K562 (cell line): ENCODE data around the gene HMGN2. TPM values are rescaled to one million over a fixed set of nuclear protein-coding genes. Genes with fewer than 3 reads are reported as not detected.
A peak's percentile ranks its signal among the peaks of the same experiment; 100 is the strongest.

Source experiments
- ATAC-seq: fragments of 200-7000 bp; cut with Tn5 transposase; 3 replicates; pipeline ENCODE4 v1.9.1; 2020; ENCODE audit warnings: moderate library complexity
- BruUV-seq: library from RNA; stranded (reverse); fragments of 400-500 nt; replicated peaks from 2 replicates; lab custom pipeline; 2021; lab: Mats Ljungman, UMichigan
- CTCF ChIA-PET: fragments of 300-600 bp; formaldehyde crosslinking; extraction: SDS; loops from one replicate; lab custom pipeline; 2021; ENCODE audit warnings: low intra/inter-chr PET ratio; lab: Yijun Ruan, JAX
- POLR2A ChIA-PET: fragments of 300-600, 350-650 bp; sonication (Branson Sonifier 250); formaldehyde crosslinking; extraction: SDS; loops from one replicate; lab custom pipeline; 2021; ENCODE audit warnings: antibody characterized with exemption, inconsistent platforms; lab: Yijun Ruan, JAX
- DNase-seq, 4 experiments: peaks; one replicate each; pipeline versions ENCODE4 v3.0.0 to v3.0.0-alpha.2; 2011 to 2018; ENCODE audit warnings: low spot score in 3 of 4, mixed read lengths in 3 of 4; ENCODE audit errors: extremely low read depth in 1 of 4
- FAIRE-seq: peaks from 2 replicates; lab custom pipeline; 2011; peaks lifted over from hg19 to GRCh38; lab: Jason Lieb, UNC
- H2AFZ ChIP-seq: 2 replicates; pipeline ENCODE4 v1.6.0; 2011; ENCODE audit warnings: low read depth, low read length, control low read depth, inconsistent platforms
- H3K27ac ChIP-seq: fragments of 200-600 bp; 3 replicates; pipeline ENCODE4 v1.8.0; 2011; ENCODE audit warnings: low read depth, mild to moderate bottlenecking, control low read depth, inconsistent platforms, low read length, moderate library complexity, mixed read lengths; ENCODE audit errors: extremely low read depth
- H3K27me3 ChIP-seq, 2 experiments: fragments of 300-600 bp in 1 of 2; 2 replicates in 1 of 2; 3 replicates in 1 of 2; pipeline versions ENCODE4 v1.6.0 to v1.8.0; 2011; ENCODE audit warnings: inconsistent platforms in 2 of 2, low read length in 2 of 2, mild to moderate bottlenecking in 1 of 2, mixed read lengths in 1 of 2, moderate library complexity in 1 of 2; ENCODE audit not compliant: control insufficient read depth in 2 of 2, insufficient read depth in 2 of 2
- H3K36me3 ChIP-seq: fragments of 300-600 bp; 3 replicates; pipeline ENCODE4 v1.8.0; 2011; ENCODE audit warnings: mild to moderate bottlenecking, low read length, inconsistent platforms; ENCODE audit not compliant: control insufficient read depth, insufficient read depth
- H3K4me1 ChIP-seq, 2 experiments: fragments of 200-600 bp in 1 of 2; replicated peaks in 1 of 2; 2 replicates in 1 of 2; 3 replicates in 1 of 2; pipeline versions ENCODE4 v1.5.1 to v1.8.0; 2011; ENCODE audit warnings: inconsistent platforms in 2 of 2, low read length in 2 of 2, mild to moderate bottlenecking in 1 of 2, mixed read lengths in 1 of 2, moderate library complexity in 1 of 2; ENCODE audit not compliant: control insufficient read depth in 2 of 2, insufficient read depth in 2 of 2
- H3K4me2 ChIP-seq: 2 replicates; pipeline ENCODE4 v1.6.1; 2011; ENCODE audit warnings: low read length, control low read depth, inconsistent platforms, mixed read lengths; ENCODE audit not compliant: insufficient read depth
- H3K4me3 ChIP-seq: fragments of 200-600 bp; sonication (generic), shearing (Covaris generic); 2 replicates; pipeline ENCODE4 v1.5.1; 2016; ENCODE audit warnings: control low read depth, inconsistent platforms
- H3K79me2 ChIP-seq: fragments of 200-600 bp; 3 replicates; pipeline ENCODE4 v1.8.0; 2011; ENCODE audit warnings: low read length, inconsistent platforms; ENCODE audit not compliant: control insufficient read depth, insufficient read depth
- H3K9ac ChIP-seq, 2 experiments: 2 replicates each; pipeline versions ENCODE4 v1.6.0 to v1.6.1; 2011; ENCODE audit warnings: low read depth in 2 of 2, low read length in 2 of 2, control low read depth in 1 of 2, inconsistent platforms in 1 of 2, mild to moderate bottlenecking in 1 of 2, mixed read lengths in 1 of 2; ENCODE audit not compliant: insufficient read depth in 1 of 2
- H3K9me1 ChIP-seq: one replicate; pipeline ENCODE4 v1.6.0; 2011; ENCODE audit warnings: inconsistent platforms, mild to moderate bottlenecking, low read length, moderate library complexity; ENCODE audit not compliant: control insufficient read depth, insufficient read depth
- H3K9me3 ChIP-seq: replicated peaks from 2 replicates; pipeline ENCODE4 v1.5.1; 2011; ENCODE audit warnings: low read depth, low read length, inconsistent platforms; ENCODE audit not compliant: control insufficient read depth, insufficient read depth
- H4K20me1 ChIP-seq: replicated peaks from 2 replicates; pipeline ENCODE4 v1.6.1; 2011; ENCODE audit warnings: low read length, inconsistent platforms, mixed read lengths; ENCODE audit not compliant: control insufficient read depth, insufficient read depth
- FOS ChIP-seq: IDR thresholded peaks from 3 replicates; pipeline ENCODE4 v1.6.1; 2011; ENCODE audit not compliant: insufficient read length; ENCODE audit errors: extremely low read depth
- FUS ChIP-seq: fragments of 200-400 bp; formaldehyde crosslinking; optimal IDR thresholded peaks from 2 replicates; pipeline ENCODE3; 2017; ENCODE audit warnings: low read depth, low read length
- KDM4B ChIP-seq, 2 experiments: fragments of 450-650 bp in 1 of 2; sonication (generic) in 1 of 2; IDR thresholded peaks; 2 replicates each; pipeline ENCODE4 v1.6.1; 2016 to 2017; ENCODE audit warnings: borderline replicate concordance in 2 of 2, antibody characterized with exemption in 1 of 2, low read depth in 1 of 2, mild to moderate bottlenecking in 1 of 2
- NBN ChIP-seq: fragments of 450-650 bp; IDR thresholded peaks from 2 replicates; pipeline ENCODE4 v1.6.1; 2016; ENCODE audit warnings: low read depth, mild to moderate bottlenecking
- NFIC ChIP-seq: fragments of 450-650 bp; IDR thresholded peaks from 2 replicates; pipeline ENCODE4 v1.6.1; 2017; ENCODE audit warnings: mild to moderate bottlenecking, inconsistent platforms
- NR2C2 ChIP-seq, 2 experiments: fragments of 200-800 bp in 1 of 2; sonication (Bioruptor generic) in 1 of 2; sonication (generic) in 1 of 2; formaldehyde crosslinking in 1 of 2; IDR thresholded peaks; 2 replicates each; pipeline versions ENCODE4 v1.6.1 to v1.8.0; 2016 to 2022; ENCODE audit warnings: mild to moderate bottlenecking in 1 of 2, missing compliant biosample characterization in 1 of 2, missing genetic modification characterization in 1 of 2, missing genetic modification reagents in 1 of 2
- SIN3A ChIP-seq, 2 experiments: fragments of 150-350 bp in 1 of 2; IDR thresholded peaks; 2 replicates each; pipeline ENCODE4 v1.6.1; 2011 to 2016; ENCODE audit warnings: borderline replicate concordance in 2 of 2, low read depth in 2 of 2, low read length in 2 of 2, mild to moderate bottlenecking in 2 of 2, moderate library complexity in 2 of 2; ENCODE audit not compliant: control insufficient read depth in 1 of 2
- TBP ChIP-seq: optimal IDR thresholded peaks from 2 replicates; pipeline ENCODE3; 2011; ENCODE audit warnings: low read depth, low read length, improper control_type of control experiment
- TCF3 ChIP-seq: sonication (generic); formaldehyde crosslinking; IDR thresholded peaks from 2 replicates; pipeline ENCODE4 v1.4.0; 2020; ENCODE audit warnings: mild to moderate bottlenecking, missing genetic modification reagents
- TRIM28 ChIP-seq: fragments of 450-650 bp; IDR thresholded peaks from 2 replicates; pipeline ENCODE4 v1.6.1; 2017
- ZNF121 ChIP-seq: sonication (generic); formaldehyde crosslinking; conservative IDR thresholded peaks from 2 replicates; pipeline ENCODE4 v1.8.0; 2022; ENCODE audit warnings: missing genetic modification reagents
- ZNF41 ChIP-seq: fragments of 250-450 bp; sonication (Bioruptor Pico); conservative IDR thresholded peaks from 2 replicates; pipeline ENCODE4 v1.4.0; 2020; ENCODE audit warnings: mild to moderate bottlenecking
- WGBS: fragments of 100-300 bp; shearing (Covaris generic); methylation state at CpG from one replicate; pipeline ENCODE4 v1.1.6; 2016; ENCODE audit warnings: low coverage, mixed read lengths; ENCODE audit not compliant: insufficient coverage; ENCODE audit errors: missing lambda C conversion rate; 5-methylcytosine and 5-hydroxymethylcytosine counted together
- in situ Hi-C: fragments of 300-500 bp; cut with MboI; formaldehyde crosslinking; loops from 4 replicates; pipeline ENCODE4 v1.15.0; 2018; ENCODE audit warnings: inconsistent platforms, mixed read lengths
- intact Hi-C: fragments of 100-400 bp; cut with micrococcal nuclease; formaldehyde crosslinking; loops from 2 replicates; pipeline ENCODE4 v1.14.2; 2022
- polyA plus RNA-seq, 8 experiments: library from polyadenylated mRNA; depleted of rRNA in 4 of 8; stranded (reverse) in 5 of 8; unstranded in 3 of 8; fragments of >200 nt; fragmentation: Nextera tagmentation in 2 of 8; fragmentation: Illumina TruSeq in 1 of 8; extraction: Ambion mirVana in 2 of 8; extraction: Trizol in 1 of 8; gene quantifications; 2 replicates each; pipeline versions ENCODE4 v1.2.1 to v1.2.3, GENCODE V29; 2011 to 2014; ENCODE audit warnings: inconsistent platforms in 1 of 8, missing spikeins in 1 of 8
- total RNA-seq, 7 experiments: library from RNA; depleted of rRNA in 6 of 7; stranded (reverse); fragments of >200 nt in 6 of 7; fragmentation: Illumina TruSeq in 2 of 7; extraction: Trizol in 2 of 7; gene quantifications; 2 replicates each; pipeline versions ENCODE4 v1.2.1 to v1.2.3, GENCODE V29; 2011 to 2021; ENCODE audit warnings: low replicate concordance in 1 of 7
- TF ChIP-seq, protein P1 (sequence below), 2 experiments: fragments of 450-650 bp; formaldehyde crosslinking in 1 of 2; IDR thresholded peaks; 2 replicates each; pipeline versions ENCODE4 v1.4.0 to v1.6.1; 2014 to 2020; ENCODE audit warnings: mild to moderate bottlenecking in 2 of 2, borderline replicate concordance in 1 of 2, low read depth in 1 of 2

Gene HMGN2
- total and polyA plus RNA-seq, 9 of the 15 experiments (the other 6 are each of a cell fraction or from before 2014, with no cell fraction given): 370 to 1,354 (median 965) TPM

DNA sequence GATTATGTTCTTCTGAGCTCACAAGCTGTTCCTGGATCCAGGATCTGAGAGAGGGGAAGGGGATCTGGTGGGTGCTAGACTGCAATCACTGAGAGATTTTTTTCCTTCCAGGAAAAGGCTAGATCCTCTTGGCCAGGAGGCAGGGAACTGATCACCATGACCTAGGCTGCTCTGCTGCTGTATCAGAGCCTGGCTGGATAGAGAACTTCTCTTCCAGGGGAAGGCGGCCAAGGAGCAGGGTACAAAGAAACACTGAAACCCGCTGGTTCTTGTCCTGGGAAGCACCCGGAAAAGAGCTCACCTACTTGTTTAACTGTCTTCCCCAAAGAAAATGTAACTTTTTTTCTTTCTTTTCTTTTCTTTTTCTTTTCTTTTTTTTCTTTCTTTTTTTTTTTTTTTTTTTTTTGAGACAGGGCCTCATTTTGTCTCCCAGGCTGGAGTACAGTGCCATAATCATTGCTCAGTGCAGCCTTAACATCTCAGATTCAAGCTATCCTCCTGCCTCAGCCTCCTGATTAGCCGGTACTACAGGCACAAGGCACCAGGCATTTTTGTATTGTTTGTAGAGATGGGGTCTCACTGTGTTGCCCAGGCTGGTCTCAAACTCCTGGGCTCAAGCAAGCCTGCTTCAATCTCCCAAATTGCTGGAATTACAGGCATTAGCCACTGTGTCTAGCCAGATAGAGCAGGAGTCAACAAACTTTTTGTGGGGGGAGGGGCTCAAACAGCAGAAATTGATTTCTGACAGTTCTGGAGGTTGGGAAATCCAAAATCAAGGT, 44.9 kb downstream of the HMGN2 start (continued):
- no peak for TF ChIP-seq FUS
- TF ChIP-seq KDM4B (IDR thresholded peaks at IDR 0.05; ENCODE audit: borderline replicate concordance in 2 of 2, low read depth in 1 of 2): no peak
- no peak for TF ChIP-seq TBP
- peak; percentile 71 for TF ChIP-seq ZNF121 (CRISPR knock-in tag)
- no peak for TF ChIP-seq FOS
- no peak for TF ChIP-seq NFIC
- no peak for TF ChIP-seq NBN
- no peak for TF ChIP-seq ZNF41 (CRISPR knock-in tag)

DNA sequence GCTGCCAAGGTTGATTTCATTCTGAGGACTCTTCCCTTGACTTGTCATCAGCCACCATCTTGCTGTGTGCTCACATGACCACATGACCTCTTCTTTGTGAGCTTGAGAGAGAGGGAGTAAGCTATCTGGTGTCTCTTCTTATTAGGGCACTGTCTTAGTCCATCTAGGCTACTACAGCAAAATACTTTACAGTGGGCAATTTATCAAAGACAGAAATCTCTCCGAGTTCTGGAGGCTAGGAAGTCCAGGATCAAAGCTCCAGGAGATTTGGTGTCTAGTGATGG, 45.5 kb downstream of the HMGN2 start:
- Histone ChIP-seq H3K4me2 (no peak overlapping the region), H3K9ac (peak overlapping the region in 1 of 2 experiments; percentile 1; a peak in 1 of 4 replicates), H3K27me3 (no peaks in the 10 kb centered on the region), H3K9me1 (no peaks in the 10 kb centered on the region), H3K36me3 (no peaks in the 10 kb centered on the region), H3K79me2 (no peaks in the 10 kb centered on the region), H3K27ac (no peak overlapping the region), H3K9me3 (no peaks in the 10 kb centered on the region), H3K4me1 (peaks cover 4 to 5% of the 10 kb centered on the region in 2 experiments; a peak in 3 of 5 replicates), H3K4me3 (no peak overlapping the region), H2AFZ (peak overlapping the region; percentile 80), H4K20me1 (no peaks in the 10 kb centered on the region)
- intact Hi-C loops: no loop called here
- BruUV-seq: no TSS peak
- peak; percentile 23 for FAIRE-seq
- in situ Hi-C loops: no loop called here
- WGBS: 30% methylated on average over 1 of the region's 1 CpG
- DNase-seq: no peak
- ATAC-seq: peak; percentile 71
- POLR2A ChIA-PET: interaction anchor here (0.6 to 7.2 kb wide), 7 partner anchors 8 to 180 kb away, joined by 3 to 60 read pairs (median 4); partner anchors contain the start of gene RPS6KA1
- CTCF ChIA-PET: no interaction called here
- TF ChIP-seq NR2C2 (CRISPR knock-in tag; IDR thresholded peaks at IDR 0.05) (no peak), NR2C2 (tag; IDR thresholded peaks at IDR 0.05) (peak; percentile 40; the same call in 1 of the 2 replicates), TCF3 (CRISPR knock-in tag) (0 out of 2 replicates have a peak, but pooled peaks have one; percentile 8), SIN3A (IDR thresholded peaks at IDR 0.05; ENCODE audit: borderline replicate concordance in 2 of 2, control insufficient read depth in 1 of 2, low read depth in 2 of 2, low read length in 2 of 2) (no peak), TRIM28 (no peak)
- TF ChIP-seq, protein P1, sequence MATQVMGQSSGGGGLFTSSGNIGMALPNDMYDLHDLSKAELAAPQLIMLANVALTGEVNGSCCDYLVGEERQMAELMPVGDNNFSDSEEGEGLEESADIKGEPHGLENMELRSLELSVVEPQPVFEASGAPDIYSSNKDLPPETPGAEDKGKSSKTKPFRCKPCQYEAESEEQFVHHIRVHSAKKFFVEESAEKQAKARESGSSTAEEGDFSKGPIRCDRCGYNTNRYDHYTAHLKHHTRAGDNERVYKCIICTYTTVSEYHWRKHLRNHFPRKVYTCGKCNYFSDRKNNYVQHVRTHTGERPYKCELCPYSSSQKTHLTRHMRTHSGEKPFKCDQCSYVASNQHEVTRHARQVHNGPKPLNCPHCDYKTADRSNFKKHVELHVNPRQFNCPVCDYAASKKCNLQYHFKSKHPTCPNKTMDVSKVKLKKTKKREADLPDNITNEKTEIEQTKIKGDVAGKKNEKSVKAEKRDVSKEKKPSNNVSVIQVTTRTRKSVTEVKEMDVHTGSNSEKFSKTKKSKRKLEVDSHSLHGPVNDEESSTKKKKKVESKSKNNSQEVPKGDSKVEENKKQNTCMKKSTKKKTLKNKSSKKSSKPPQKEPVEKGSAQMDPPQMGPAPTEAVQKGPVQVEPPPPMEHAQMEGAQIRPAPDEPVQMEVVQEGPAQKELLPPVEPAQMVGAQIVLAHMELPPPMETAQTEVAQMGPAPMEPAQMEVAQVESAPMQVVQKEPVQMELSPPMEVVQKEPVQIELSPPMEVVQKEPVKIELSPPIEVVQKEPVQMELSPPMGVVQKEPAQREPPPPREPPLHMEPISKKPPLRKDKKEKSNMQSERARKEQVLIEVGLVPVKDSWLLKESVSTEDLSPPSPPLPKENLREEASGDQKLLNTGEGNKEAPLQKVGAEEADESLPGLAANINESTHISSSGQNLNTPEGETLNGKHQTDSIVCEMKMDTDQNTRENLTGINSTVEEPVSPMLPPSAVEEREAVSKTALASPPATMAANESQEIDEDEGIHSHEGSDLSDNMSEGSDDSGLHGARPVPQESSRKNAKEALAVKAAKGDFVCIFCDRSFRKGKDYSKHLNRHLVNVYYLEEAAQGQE (IDR thresholded peaks at IDR 0.05; ENCODE audit: borderline replicate concordance): no peak
- TF ChIP-seq, protein P1 (CRISPR knock-in tag; IDR thresholded peaks at IDR 0.05; ENCODE audit: low read depth): no peak
